SH-SY5Y (cell line): ENCODE results near the gene EXOC3.

ENCODE experiments used
- GATA2 ChIP-seq: IDR thresholded peaks from 2 replicates; pipeline ENCODE4 v1.6.1; 2011; ENCODE audit warnings: mild to moderate bottlenecking, low read depth, low read length
- GATA3 ChIP-seq: IDR thresholded peaks from 2 replicates; pipeline ENCODE4 v1.6.1; 2011; ENCODE audit warnings: low read depth, mild to moderate bottlenecking, low read length, moderate library complexity

EXOC3 gene

GRCh38 chr5:496028-496427 lies 53.1 kb downstream of the EXOC3 start:
- no peak for TF ChIP-seq GATA2
- no peak for TF ChIP-seq GATA3

GRCh38 chr5:497090-497700 lies 54.2 kb downstream of the EXOC3 start:
- TF ChIP-seq GATA2 (no peak), GATA3 (no peak)

DNA sequence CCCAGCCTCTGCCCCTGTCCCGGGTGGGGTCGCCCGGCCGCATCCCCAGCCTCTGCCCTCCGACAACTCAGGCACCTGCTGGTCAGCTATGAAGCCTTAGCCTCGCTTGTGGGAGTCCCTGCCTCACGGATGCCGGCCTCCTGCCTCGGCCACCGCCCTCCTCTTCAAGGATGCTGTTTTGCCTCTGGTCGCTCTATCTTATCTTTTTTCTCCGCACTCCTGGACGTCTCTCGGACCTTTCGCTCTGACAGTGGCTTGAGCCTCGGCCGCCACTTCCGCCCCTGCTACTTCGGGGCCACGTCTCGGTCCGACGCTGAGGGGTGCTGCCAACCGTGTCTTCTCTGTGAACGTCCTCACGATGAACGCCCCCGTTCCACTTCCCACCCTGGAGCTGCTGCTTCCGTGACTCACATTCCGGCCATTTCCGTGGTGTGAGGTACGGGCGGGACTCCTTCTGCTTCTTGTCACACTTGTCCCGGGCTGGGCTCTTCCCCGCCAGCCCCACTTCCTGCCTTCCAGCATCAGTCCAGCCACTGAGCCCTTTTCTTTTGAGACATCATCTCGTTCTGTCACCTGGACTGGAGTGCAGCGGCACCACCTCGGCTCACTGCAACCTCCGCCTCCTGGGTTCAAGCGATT lies 55.0 kb downstream of the EXOC3 start:
- TF ChIP-seq GATA2 (no peak), GATA3 (no peak)

GRCh38 chr5:499233-500209 lies 56.5 kb downstream of the EXOC3 start:
- TF ChIP-seq GATA3, result no peak
- TF ChIP-seq GATA2, result no peak

DNA sequence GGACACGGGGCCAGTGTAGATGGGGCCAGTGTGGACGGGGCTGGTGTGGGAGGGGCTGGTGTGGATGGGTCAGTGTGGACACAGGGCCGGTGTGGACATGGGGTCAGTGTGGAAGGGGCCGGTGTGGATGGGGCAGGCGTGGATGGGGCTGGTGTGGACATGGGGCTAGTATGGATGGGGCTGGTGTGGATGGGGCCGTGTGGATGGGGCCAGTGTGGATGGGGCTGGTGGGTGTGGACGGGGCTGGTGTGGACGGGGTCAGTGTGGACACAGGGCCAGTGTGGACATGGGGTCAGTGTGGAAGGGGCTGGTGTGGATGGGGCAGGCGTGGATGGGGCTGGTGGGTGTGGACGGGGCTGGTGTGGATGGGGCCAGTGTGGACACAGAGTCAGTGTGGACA lies 57.5 kb downstream of the EXOC3 start:
- TF ChIP-seq GATA2, result no peak
- no peak for TF ChIP-seq GATA3

GRCh38 chr5:501105-501830 lies 58.3 kb downstream of the EXOC3 start:
- TF ChIP-seq GATA3 (no peak), GATA2 (no peak)

- TF ChIP-seq GATA2, result no peak
- no peak for TF ChIP-seq GATA3
Observed at GRCh38 chr5:501831-502184, 58.8 kb downstream of the EXOC3 start.

GRCh38 chr5:502325-503079 lies 59.5 kb downstream of the EXOC3 start:
- TF ChIP-seq GATA3 (no peak), GATA2 (no peak)

DNA sequence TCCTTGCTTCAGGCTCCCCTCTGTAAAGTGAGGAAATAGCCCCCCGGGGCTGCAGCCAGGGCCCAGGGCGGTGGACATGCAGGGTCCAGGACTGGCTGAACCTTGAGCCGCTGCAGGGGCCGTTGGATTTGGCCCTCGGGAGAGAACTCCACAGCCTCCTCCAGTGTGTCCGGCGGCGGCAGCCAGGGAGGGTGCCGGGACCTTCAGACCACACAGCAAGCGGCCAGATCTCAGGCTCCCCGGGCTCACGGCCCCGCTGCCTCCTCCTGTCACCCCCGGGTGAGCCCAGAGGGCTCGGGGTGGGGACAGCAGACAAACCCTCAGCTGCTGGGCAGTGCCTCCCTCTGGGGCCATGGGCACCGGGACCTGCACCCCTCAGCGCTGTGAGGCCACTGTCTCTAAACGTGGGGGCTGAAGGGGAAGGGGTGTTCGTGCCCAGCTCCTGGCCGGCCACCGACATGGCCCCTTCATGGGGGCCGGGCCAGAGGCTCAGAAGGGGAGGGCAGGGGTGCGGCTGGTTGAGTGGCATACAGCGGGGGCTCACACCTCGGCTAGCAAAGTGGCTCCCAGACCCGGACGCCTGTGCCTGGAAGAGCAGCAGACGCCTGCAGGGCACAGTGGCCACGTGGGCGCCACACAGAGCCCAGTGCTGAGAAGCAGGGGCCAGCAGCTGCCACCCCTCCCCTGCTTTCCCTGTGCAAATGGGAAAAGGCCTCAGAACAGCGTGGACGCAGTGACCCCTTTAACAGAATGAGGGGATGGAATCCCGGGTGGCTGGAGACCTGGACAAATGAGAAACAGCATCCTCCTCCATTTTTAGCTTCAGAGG lies 61.6 kb downstream of the EXOC3 start:
- TF ChIP-seq GATA2 (no peak), GATA3 (no peak)

- TF ChIP-seq GATA3, result no peak
- TF ChIP-seq GATA2, result no peak
Observed at GRCh38 chr5:505951-506525, 63.1 kb downstream of the EXOC3 start.

- no peak for TF ChIP-seq GATA3
- no peak for TF ChIP-seq GATA2
Observed at GRCh38 chr5:509611-510185, 66.7 kb downstream of the EXOC3 start.

DNA sequence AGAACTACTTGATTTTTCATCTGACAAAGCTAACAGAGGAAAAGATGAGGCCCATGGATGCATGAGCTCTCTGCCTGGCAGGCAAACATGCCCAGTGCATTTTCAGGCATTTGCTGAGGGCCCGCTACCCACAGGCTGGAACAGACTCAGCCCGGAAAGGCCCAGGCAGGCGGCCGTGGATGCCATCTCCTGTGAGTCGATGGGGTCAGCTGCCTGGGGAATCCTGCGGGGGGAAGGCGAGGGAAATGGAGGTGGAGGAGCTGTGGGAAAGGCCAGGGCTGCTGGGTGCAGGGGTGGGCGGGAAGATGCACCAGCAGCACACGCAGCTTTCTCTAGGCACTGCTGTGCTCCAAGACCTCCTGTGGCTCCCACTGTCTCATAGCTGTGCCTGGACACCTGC lies 67.5 kb downstream of the EXOC3 start:
- TF ChIP-seq GATA2 (no peak), GATA3 (no peak)

DNA sequence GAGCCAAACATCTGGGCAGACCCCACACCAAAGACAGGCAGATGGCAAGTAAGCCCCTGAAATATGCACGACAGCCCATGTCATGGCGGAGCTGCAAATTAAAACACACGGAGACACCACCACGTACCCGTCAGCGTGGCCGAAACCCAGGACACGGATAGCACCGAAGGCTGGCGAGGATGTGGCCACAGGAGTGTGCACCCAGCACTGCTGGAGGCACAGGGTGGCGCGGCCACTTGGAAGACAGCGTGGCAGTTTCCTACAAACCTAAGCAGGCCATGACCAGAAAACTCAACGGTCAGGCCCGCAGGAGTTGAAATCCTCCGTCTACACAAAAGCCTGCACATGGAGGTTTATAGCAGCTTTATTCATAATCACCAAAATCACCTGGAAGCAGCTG lies 68.5 kb downstream of the EXOC3 start:
- TF ChIP-seq GATA2 (no peak), GATA3 (no peak)
